ENCODE results near the gene LHPP.

Gene LHPP

DNA sequence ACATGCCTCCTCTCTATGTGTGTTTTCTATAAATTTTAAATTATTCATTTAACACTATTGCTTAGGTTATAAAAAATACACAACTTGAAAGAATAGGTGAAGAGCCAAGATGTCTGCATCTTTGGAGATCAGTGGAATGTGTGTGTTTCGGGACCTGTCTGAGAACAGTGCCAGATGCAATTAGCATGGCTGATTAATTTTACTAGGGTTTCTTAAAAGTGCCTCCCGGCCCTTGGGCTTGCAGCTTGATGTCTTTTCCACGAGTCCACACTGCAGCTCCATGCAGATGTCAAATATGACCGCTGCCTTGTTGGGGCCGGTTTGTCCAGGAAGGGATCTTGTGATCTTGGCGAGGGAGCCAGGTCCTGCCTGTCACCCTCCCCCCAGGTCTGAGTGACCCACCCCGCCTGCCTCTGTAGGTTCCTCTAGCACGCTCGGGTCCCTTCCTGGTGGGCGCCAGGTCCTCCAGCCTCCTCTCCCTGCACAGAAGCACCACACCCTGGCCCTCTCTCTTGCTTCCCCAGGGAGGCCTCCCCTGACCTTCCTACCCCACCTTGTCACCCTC lies 20.7 kb downstream of the LHPP start:
- H3K4me3 ChIP-seq (ENCODE audit: low read depth, low read length) = no peak overlapping the region
- DNase-seq (ENCODE audit: low read depth) = no peak
- no peak for TF ChIP-seq MYC (IDR thresholded peaks at IDR 0.05; ENCODE audit: low read depth, low read length)
- no peak for TF ChIP-seq CTCF (IDR thresholded peaks at IDR 0.05; ENCODE audit: low read depth, low read length)
- TF ChIP-seq, protein P1, sequence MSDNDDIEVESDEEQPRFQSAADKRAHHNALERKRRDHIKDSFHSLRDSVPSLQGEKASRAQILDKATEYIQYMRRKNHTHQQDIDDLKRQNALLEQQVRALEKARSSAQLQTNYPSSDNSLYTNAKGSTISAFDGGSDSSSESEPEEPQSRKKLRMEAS (IDR thresholded peaks at IDR 0.05; ENCODE audit: low read depth, low read length) = no peak
- TF ChIP-seq POLR2A (IDR thresholded peaks at IDR 0.05; ENCODE audit: extremely low read depth, insufficient read length) = no peak

- TF ChIP-seq CTCF (IDR thresholded peaks at IDR 0.05; ENCODE audit: low read depth, low read length) (no peak), MYC (IDR thresholded peaks at IDR 0.05; ENCODE audit: low read depth, low read length) (no peak), POLR2A (IDR thresholded peaks at IDR 0.05; ENCODE audit: extremely low read depth, insufficient read length) (no peak)
- TF ChIP-seq, protein P1 (IDR thresholded peaks at IDR 0.05; ENCODE audit: low read depth, low read length) = no peak
- DNase-seq (ENCODE audit: low read depth) = no peak
- no peak overlapping the region for H3K4me3 ChIP-seq (ENCODE audit: low read depth, low read length)
These were observed 21.3 kb downstream of the LHPP start for GRCh38 chr10:124482876-124483275.

DNA sequence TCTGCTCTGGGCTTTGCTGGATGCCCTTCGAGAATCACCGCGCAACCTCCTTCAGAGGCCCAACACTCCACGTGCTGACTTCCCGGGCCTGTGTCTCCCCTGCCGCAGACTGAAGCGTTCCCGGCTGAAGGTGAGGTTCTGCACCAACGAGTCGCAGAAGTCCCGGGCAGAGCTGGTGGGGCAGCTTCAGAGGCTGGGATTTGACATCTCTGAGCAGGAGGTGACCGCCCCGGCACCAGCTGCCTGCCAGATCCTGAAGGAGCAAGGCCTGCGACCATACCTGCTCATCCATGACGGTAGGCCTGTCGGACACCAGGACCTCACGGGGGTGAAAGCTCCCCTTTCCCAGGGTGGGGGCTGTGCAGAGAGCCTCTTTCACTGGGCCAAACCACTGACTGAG lies 22.4 kb downstream of the LHPP start:
- no peak for DNase-seq (ENCODE audit: low read depth)
- no peak overlapping the region for H3K4me3 ChIP-seq (ENCODE audit: low read depth, low read length)
- no peak for TF ChIP-seq MYC (IDR thresholded peaks at IDR 0.05; ENCODE audit: low read depth, low read length)
- TF ChIP-seq, protein P1 (IDR thresholded peaks at IDR 0.05; ENCODE audit: low read depth, low read length) = no peak
- no peak for TF ChIP-seq POLR2A (IDR thresholded peaks at IDR 0.05; ENCODE audit: extremely low read depth, insufficient read length)
- TF ChIP-seq CTCF (IDR thresholded peaks at IDR 0.05; ENCODE audit: low read depth, low read length) = no peak

DNA sequence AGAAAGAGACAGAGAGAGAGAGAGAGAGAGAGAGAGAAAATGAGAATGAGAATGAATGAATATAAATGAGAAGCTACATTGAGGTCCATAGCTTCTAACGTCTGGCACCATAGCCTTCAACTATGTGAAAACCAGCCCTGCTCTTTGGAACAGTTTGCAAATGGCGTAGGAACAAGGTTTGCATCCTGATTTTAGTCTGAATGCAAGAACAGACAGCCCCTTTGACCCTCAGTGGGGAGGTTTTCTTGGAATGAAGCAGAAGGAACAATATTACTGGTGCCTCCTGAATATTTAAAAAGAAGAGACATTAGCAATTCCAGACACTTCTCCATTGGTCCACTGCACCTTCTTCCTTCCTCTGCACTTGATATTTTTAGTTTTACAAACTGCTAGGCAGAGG lies 23.0 kb downstream of the LHPP start:
- TF ChIP-seq POLR2A (IDR thresholded peaks at IDR 0.05; ENCODE audit: extremely low read depth, insufficient read length) (no peak), CTCF (IDR thresholded peaks at IDR 0.05; ENCODE audit: low read depth, low read length) (no peak), MYC (IDR thresholded peaks at IDR 0.05; ENCODE audit: low read depth, low read length) (no peak)
- TF ChIP-seq, protein P1 (IDR thresholded peaks at IDR 0.05; ENCODE audit: low read depth, low read length) = no peak
- DNase-seq (ENCODE audit: low read depth) = no peak
- H3K4me3 ChIP-seq (ENCODE audit: low read depth, low read length) = no peak overlapping the region

- H3K4me3 ChIP-seq (ENCODE audit: low read depth, low read length) = no peak overlapping the region
- TF ChIP-seq CTCF (IDR thresholded peaks at IDR 0.05; ENCODE audit: low read depth, low read length) (no peak), MYC (IDR thresholded peaks at IDR 0.05; ENCODE audit: low read depth, low read length) (no peak), POLR2A (IDR thresholded peaks at IDR 0.05; ENCODE audit: extremely low read depth, insufficient read length) (no peak)
- TF ChIP-seq, protein P1 (IDR thresholded peaks at IDR 0.05; ENCODE audit: low read depth, low read length) = no peak
- DNase-seq (ENCODE audit: low read depth) = no peak
These were observed 25.0 kb downstream of the LHPP start for GRCh38 chr10:124486635-124487034.

Data from NB4 (cell line).